HT1080 (cell line): ENCODE results near the gene SOX12. TPM values are rescaled to one million over a fixed set of nuclear protein-coding genes. Genes with fewer than 3 reads are reported as not detected.
"Not testable (repeated sequence)": the region's sequence is repeated elsewhere in the genome, so short reads cannot be mapped to it uniquely, and the experiment has no call there.

ENCODE experiments used
- DNase-seq: peaks from one replicate; pipeline ENCODE4 v3.0.0-alpha.2; 2015; ENCODE audit warnings: low read depth
- total RNA-seq: library from RNA; depleted of rRNA; stranded (reverse); fragments of >200 nt; shearing (Covaris generic); gene quantifications from 2 replicates; pipeline ENCODE4 v1.2.3, GENCODE V29; 2014

SOX12 gene
- total RNA-seq, 1 experiment from 2014 or later, result 13.2 TPM

DNA sequence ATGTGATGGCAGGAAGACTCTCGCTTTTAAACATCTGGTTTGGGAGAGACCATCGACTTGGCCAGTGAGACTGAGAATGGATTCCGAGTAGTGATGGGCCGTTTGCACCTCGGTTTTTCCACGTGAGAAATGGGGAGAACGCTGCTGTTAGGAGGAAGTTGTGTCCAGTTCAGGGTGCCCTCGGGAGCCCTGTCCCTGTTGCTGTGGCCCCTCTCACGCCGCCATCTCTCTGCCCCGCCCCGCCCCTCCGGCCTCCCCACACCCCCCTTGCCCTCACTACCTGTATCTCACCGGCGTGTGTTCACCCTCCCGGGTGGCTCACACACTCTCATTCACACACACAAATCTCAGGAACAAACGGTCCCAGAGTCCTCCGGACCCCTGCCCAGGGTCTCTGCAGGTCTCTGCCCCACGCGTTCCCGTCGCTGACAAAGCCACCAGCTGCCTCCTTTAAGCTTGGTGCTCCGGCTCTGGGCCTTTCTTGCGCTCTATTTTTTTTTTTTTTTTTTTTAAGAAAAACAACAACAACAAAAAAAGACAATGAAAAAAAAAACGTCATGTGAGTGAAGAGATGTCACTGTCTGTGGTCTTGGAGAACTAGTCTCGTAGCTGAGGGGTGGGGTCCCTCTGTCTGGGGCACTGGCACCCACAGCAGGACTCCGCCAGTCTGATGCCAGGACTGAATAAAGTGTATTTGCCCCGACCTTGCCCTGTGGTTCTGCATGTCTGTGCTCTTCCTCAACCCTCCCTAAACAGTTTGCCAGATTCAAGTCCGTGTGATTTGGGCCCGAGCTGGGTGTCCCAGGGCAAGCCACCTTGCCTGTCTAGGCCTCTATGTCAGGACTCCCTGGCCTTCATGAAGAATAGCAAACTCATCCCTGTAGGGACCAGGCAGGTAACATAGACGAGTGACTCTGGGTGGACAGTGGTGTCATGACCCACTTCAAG lies 2.9 kb downstream of the SOX12 start:
- no peak for DNase-seq

- no peak for DNase-seq
These were observed 3.8 kb downstream of the SOX12 start for GRCh38 chr20:328975-329695.

- DNase-seq, result no peak
These were observed 4.5 kb downstream of the SOX12 start for GRCh38 chr20:329851-330232.

- DNase-seq, result peak; percentile 67
These were observed 5.1 kb downstream of the SOX12 start for GRCh38 chr20:330233-331149.

- no peak for DNase-seq
These were observed 9.2 kb downstream of the SOX12 start for GRCh38 chr20:334578-334977.

- not testable (repeated sequence) for DNase-seq
These were observed 10.7 kb downstream of the SOX12 start for GRCh38 chr20:336040-336439.

- peak; percentile 96 for DNase-seq
These were observed 16.3 kb downstream of the SOX12 start for GRCh38 chr20:341682-342081.

GRCh38 chr20:343107-343506 lies 17.8 kb downstream of the SOX12 start:
- DNase-seq, result no peak

DNA sequence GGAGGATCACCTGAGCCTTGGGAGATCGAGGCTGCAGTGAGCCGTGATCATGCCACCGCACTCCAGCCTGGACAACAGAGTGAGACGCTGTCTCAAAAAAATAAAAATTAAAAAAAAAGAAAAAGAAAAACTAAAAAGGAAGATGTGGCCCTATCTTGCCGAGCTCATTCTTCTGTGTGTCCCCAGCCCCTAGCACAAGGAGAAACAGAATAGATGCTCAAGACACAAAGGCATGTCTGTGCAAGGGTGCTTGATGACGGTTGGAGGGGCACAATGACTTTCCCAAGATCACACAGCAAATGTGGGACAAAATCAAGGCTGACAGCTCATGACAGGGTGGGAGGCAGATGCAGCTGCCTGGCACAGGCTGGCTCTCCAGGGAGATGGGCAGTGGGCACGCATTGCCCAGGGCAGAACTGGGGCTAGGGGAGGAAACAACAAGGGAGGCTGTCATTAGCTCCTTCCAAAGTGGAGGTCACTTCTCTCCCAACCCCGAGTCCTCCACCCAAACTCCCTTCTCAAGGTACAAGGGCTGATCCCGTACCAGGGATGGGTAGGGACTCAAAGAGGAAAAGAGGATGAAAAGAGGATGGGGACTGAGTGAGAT lies 20.8 kb downstream of the SOX12 start:
- no peak for DNase-seq

DNA sequence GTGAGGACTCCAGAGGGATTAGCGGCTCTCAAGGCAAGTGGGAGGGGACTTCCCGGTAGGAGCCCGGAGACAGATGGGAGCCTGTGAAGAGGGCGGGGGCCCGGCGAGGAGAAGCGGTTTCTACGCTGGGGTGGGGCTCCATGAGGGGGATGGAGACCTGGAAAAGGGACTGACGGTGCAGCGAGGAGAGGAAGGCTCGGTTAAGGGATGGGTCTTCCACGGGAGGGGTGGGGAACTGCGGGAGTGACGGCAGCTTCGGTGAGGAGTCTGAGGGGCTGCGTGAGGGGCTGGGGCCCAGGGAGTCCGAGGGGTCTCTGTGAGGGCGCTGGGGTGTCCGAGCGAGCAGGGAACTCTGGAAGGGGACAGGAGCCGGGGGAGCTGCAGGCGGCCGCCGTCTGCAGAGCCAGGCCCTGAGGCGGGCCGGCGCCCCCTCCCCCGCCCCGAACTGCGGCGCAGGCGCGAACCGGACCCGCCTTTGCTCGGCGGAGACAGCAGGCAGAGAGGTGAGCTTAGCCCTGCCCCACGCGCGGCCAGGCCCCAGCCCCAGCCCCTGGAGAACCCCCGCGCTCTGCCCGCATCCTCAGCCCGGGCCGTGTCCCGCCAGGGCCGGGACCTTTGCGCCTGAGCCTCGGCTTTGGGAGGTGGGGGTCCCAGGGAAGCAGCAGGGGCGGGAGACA lies 21.4 kb downstream of the SOX12 start, which contains the start of gene NRSN2:
TSS of gene NRSN2 (plus strand) at position 472 of the 677 bp plus-strand sequence. CDS start 2,533 bp downstream, outside the sequence.
- no peak for DNase-seq

DNA sequence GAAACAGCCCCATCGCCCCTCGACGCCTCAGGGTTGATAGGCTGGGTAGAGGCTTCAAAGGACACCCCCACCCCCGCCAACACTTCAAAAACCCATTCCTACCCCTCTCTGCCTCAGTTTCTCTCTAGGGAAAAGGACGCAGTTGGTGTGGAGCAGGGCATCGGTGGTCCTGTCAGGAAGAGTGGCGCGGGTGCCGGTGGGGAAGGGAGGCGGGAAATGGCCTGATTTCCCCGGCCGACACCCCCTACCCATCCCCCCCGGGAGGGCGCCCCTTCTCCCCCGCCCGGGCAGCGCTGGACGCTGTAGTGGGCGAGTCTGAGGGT lies 21.9 kb downstream of the SOX12 start:
- DNase-seq, result no peak

- peak; percentile 94 for DNase-seq
These were observed 22.5 kb downstream of the SOX12 start for GRCh38 chr20:347640-348484.

- DNase-seq, result no peak
These were observed 23.9 kb downstream of the SOX12 start for GRCh38 chr20:348972-349841.

GRCh38 chr20:353166-353565 lies 27.8 kb downstream of the SOX12 start:
- no peak for DNase-seq

GRCh38 chr20:354298-354977 lies 29.1 kb downstream of the SOX12 start:
- DNase-seq, result peak; percentile 62

DNA sequence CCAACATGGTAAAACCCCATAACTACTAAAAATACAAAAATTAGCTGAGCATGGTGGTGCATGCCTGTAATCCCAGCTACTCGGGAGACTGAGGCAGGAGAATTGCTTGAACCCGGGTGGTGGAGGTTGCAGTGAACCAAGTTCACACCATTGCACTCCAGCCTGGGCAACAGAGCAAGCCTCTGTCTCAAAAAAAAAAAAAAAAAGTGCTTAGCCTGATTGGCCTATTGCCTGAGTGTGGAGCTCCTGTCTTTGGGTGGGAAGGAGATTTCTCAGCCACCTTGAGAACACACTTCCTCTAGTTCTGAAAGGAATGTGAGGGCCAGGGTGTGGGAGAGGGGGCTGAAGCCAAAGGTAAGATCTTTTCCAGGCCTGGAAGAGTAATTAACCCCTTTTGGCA lies 30.8 kb downstream of the SOX12 start:
- not testable (repeated sequence) for DNase-seq

DNA sequence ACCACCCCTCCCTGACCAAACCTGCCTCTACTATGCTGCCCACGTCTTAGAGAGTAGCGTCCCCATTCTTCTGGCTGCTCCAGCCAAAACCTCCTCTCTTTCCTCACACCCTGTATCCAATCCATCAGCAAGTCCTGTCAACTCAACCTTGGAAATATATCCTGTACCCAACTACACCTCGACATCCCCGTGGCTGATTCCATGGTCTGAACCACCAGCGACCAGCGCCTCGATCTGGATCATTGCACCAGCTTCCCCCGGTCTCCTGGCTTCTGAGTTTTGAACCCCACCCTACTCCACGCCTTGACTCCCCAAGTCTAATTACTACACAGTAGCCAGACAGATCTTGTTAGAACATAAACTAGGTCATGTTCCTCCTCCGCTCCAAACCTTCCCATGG lies 31.4 kb downstream of the SOX12 start:
- no peak for DNase-seq
